Spleen (tissue), 7 donors: ENCODE data around the gene HRH2.

ENCODE experiments used
- CTCF ChIP-seq, 11 experiments: fragments of 200-600 bp in 7 of 11; fragments of 450-650 bp in 4 of 11; sonication (generic) in 4 of 11; IDR thresholded peaks in 8 of 11; conservative IDR thresholded peaks in 3 of 11; 1 replicate in 7 of 11; 2 replicates in 4 of 11; pipeline versions ENCODE4 v1.4.0 to v1.8.0; 2016 to 2021; ENCODE audit warnings: antibody characterized with exemption in 11 of 11, inconsistent platforms in 4 of 11, mild to moderate bottlenecking in 1 of 11
- POLR2A ChIP-seq, 3 donors: fragments of 450-650 bp; IDR thresholded peaks; one replicate each; pipeline ENCODE4 v1.5.1; 2017; ENCODE audit warnings: antibody characterized with exemption in 3 of 3, mild to moderate bottlenecking in 1 of 3
- donor health status: DM: no; HTN: no; CAD: no; lungs with moderate emphysema.
- donor health status: DM: no; HTN: no; CAD: no.
- donor health status: DM: no; HTN: no; CAD: no.

DNA sequence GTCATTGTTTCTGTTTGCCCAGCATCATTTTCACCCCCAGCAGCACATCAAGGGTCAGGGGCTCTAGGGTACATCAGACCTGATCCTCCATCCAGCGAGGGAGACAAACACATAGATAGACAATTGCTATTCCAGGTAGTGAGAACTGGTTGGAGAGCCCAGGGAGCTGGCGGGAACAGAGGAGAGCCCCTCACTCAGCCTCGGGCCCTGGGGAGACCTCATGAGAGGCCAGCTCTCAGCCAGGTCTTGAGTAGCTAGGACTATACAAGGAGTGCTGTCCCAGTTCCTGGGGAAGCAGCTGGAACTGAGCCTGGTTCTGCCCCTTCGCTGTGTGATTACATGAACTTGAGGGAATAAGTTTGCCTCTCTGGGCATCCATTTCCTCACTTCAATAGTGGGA is 80.3 kb downstream of the HRH2 start:
- TF ChIP-seq CTCF (IDR thresholded peaks at IDR 0.05 in 8 of 11, conservative IDR thresholded peaks at IDR 0.05 in 3 of 11) (no peak), POLR2A (IDR thresholded peaks at IDR 0.05) (no peak)
